HEK293 (cell line): ENCODE data around the gene FNDC3A.

Source experiments
- FEZF1 ChIP-seq: fragments of 450-650 bp; formaldehyde crosslinking; IDR thresholded peaks from 2 replicates; pipeline ENCODE4 v1.5.1; 2016; ENCODE audit warnings: missing biosample characterization, missing genetic modification characterization
- KLF16 ChIP-seq: fragments of 450-650 bp; formaldehyde crosslinking; IDR thresholded peaks from 2 replicates; pipeline ENCODE4 v1.5.1; 2017; ENCODE audit warnings: missing biosample characterization, missing genetic modification characterization
- MEIS1 ChIP-seq: sonication (generic); formaldehyde crosslinking; IDR thresholded peaks from 2 replicates; pipeline ENCODE4 v1.8.1; 2022; ENCODE audit warnings: missing genetic modification reagents, mild to moderate bottlenecking, borderline replicate concordance
- MYNN ChIP-seq: fragments of 450-650 bp; formaldehyde crosslinking; IDR thresholded peaks from 2 replicates; pipeline ENCODE4 v1.5.1; 2016; ENCODE audit warnings: missing biosample characterization, missing genetic modification characterization, borderline replicate concordance
- REPIN1 ChIP-seq: fragments of 450-650 bp; formaldehyde crosslinking; IDR thresholded peaks from 2 replicates; pipeline ENCODE4 v1.5.1; 2017; ENCODE audit warnings: missing biosample characterization, missing genetic modification characterization, low read depth
- SALL2 ChIP-seq: fragments of 450-650 bp; formaldehyde crosslinking; IDR thresholded peaks from 2 replicates; pipeline ENCODE4 v1.5.0; 2017; ENCODE audit warnings: missing biosample characterization, mild to moderate bottlenecking, missing genetic modification characterization, borderline replicate concordance
- SCRT2 ChIP-seq: fragments of 450-650 bp; formaldehyde crosslinking; IDR thresholded peaks from 2 replicates; pipeline ENCODE4 v1.5.1; 2016; ENCODE audit warnings: missing biosample characterization, missing genetic modification characterization
- WT1 ChIP-seq: fragments of 450-650 bp; formaldehyde crosslinking; IDR thresholded peaks from 2 replicates; pipeline ENCODE4 v1.5.1; 2016; ENCODE audit warnings: missing biosample characterization, missing genetic modification characterization
- ZBTB7A ChIP-seq: fragments of 450-650 bp; formaldehyde crosslinking; IDR thresholded peaks from 2 replicates; pipeline ENCODE4 v1.5.1; 2016; ENCODE audit warnings: low read depth, missing biosample characterization, missing genetic modification characterization
- ZFHX2 ChIP-seq: fragments of 450-650 bp; formaldehyde crosslinking; conservative IDR thresholded peaks from 2 replicates; pipeline ENCODE4 v1.5.1; 2016; ENCODE audit warnings: missing biosample characterization, missing genetic modification characterization
- ZFP37 ChIP-seq: fragments of 450-650 bp; formaldehyde crosslinking; IDR thresholded peaks from 2 replicates; pipeline ENCODE4 v1.5.1; 2016; ENCODE audit warnings: missing biosample characterization, missing genetic modification characterization
- ZNF114 ChIP-seq: fragments of 450-650 bp; formaldehyde crosslinking; IDR thresholded peaks from 2 replicates; pipeline ENCODE4 v1.5.0; 2017; ENCODE audit warnings: missing biosample characterization, missing genetic modification characterization
- ZNF146 ChIP-seq: fragments of 450-650 bp; formaldehyde crosslinking; IDR thresholded peaks from 2 replicates; pipeline ENCODE4 v1.5.1; 2016; ENCODE audit warnings: missing biosample characterization, missing genetic modification characterization
- ZNF184 ChIP-seq: fragments of 450-650 bp; IDR thresholded peaks from 2 replicates; pipeline ENCODE4 v1.5.1; 2018; ENCODE audit warnings: missing biosample characterization, mild to moderate bottlenecking, missing genetic modification characterization
- ZNF19 ChIP-seq: fragments of 450-650 bp; formaldehyde crosslinking; IDR thresholded peaks from 2 replicates; pipeline ENCODE4; 2016; ENCODE audit warnings: missing biosample characterization, missing genetic modification characterization, low read depth
- ZNF221 ChIP-seq: fragments of 450-650 bp; formaldehyde crosslinking; IDR thresholded peaks from 2 replicates; pipeline ENCODE4 v1.5.1; 2017; ENCODE audit warnings: missing biosample characterization, missing genetic modification characterization, borderline replicate concordance
- ZNF292 ChIP-seq: fragments of 450-650 bp; formaldehyde crosslinking; IDR thresholded peaks from 2 replicates; pipeline ENCODE4 v1.5.1; 2016; ENCODE audit warnings: low read depth, missing biosample characterization, missing genetic modification characterization, borderline replicate concordance
- ZNF391 ChIP-seq: fragments of 450-650 bp; formaldehyde crosslinking; IDR thresholded peaks from 2 replicates; pipeline ENCODE4 v1.5.1; 2016; ENCODE audit warnings: low read depth, missing biosample characterization, missing genetic modification characterization, borderline replicate concordance
- ZNF394 ChIP-seq: fragments of 450-650 bp; formaldehyde crosslinking; IDR thresholded peaks from 2 replicates; pipeline ENCODE4 v1.5.1; 2016; ENCODE audit warnings: missing biosample characterization, missing genetic modification characterization, mild to moderate bottlenecking, moderate library complexity, borderline replicate concordance
- ZNF529 ChIP-seq: fragments of 450-650 bp; formaldehyde crosslinking; IDR thresholded peaks from 2 replicates; pipeline ENCODE4 v1.5.1; 2017; ENCODE audit warnings: missing genetic modification characterization, missing biosample characterization; ENCODE audit not compliant: insufficient replicate concordance
- ZNF560 ChIP-seq: fragments of 450-650 bp; formaldehyde crosslinking; IDR thresholded peaks from 2 replicates; pipeline ENCODE4 v1.5.1; 2017; ENCODE audit warnings: missing biosample characterization, missing genetic modification characterization, borderline replicate concordance
- ZNF561 ChIP-seq: fragments of 450-650 bp; IDR thresholded peaks from 2 replicates; pipeline ENCODE4 v1.5.1; 2018; ENCODE audit warnings: missing biosample characterization, missing genetic modification characterization, borderline replicate concordance
- ZNF664 ChIP-seq: fragments of 450-650 bp; formaldehyde crosslinking; IDR thresholded peaks from 2 replicates; pipeline ENCODE4 v1.5.1; 2016; ENCODE audit warnings: missing biosample characterization, missing genetic modification characterization
- ZNF670 ChIP-seq: fragments of 450-650 bp; formaldehyde crosslinking; IDR thresholded peaks from 2 replicates; pipeline ENCODE4 v1.5.1; 2016; ENCODE audit warnings: missing biosample characterization, missing genetic modification characterization, low read depth
- ZNF768 ChIP-seq: fragments of 450-650 bp; formaldehyde crosslinking; IDR thresholded peaks from 2 replicates; pipeline ENCODE4 v1.5.1; 2018; ENCODE audit warnings: missing biosample characterization, mild to moderate bottlenecking, missing genetic modification characterization
- TF ChIP-seq, protein P1 (sequence below): fragments of 450-650 bp; formaldehyde crosslinking; IDR thresholded peaks from 2 replicates; pipeline ENCODE4 v1.5.1; 2016; ENCODE audit warnings: missing biosample characterization, missing genetic modification characterization, low read depth
- TF ChIP-seq, protein P2 (sequence below): fragments of 450-650 bp; formaldehyde crosslinking; IDR thresholded peaks from 2 replicates; pipeline ENCODE4 v1.5.1; 2016; ENCODE audit warnings: missing biosample characterization, missing genetic modification characterization
- TF ChIP-seq, protein P3 (sequence below): fragments of 450-650 bp; formaldehyde crosslinking; IDR thresholded peaks from 2 replicates; pipeline ENCODE4 v1.5.1; 2017; ENCODE audit warnings: missing biosample characterization, missing genetic modification characterization
- TF ChIP-seq, protein P4 (sequence below): fragments of 450-650 bp; formaldehyde crosslinking; IDR thresholded peaks from 2 replicates; pipeline ENCODE4 v1.5.0; 2017; ENCODE audit warnings: missing biosample characterization, missing genetic modification characterization, borderline replicate concordance
- TF ChIP-seq, protein P5 (sequence below): fragments of 450-650 bp; formaldehyde crosslinking; IDR thresholded peaks from 2 replicates; pipeline ENCODE4 v1.5.1; 2016; ENCODE audit warnings: missing biosample characterization, missing genetic modification characterization

Gene FNDC3A

DNA sequence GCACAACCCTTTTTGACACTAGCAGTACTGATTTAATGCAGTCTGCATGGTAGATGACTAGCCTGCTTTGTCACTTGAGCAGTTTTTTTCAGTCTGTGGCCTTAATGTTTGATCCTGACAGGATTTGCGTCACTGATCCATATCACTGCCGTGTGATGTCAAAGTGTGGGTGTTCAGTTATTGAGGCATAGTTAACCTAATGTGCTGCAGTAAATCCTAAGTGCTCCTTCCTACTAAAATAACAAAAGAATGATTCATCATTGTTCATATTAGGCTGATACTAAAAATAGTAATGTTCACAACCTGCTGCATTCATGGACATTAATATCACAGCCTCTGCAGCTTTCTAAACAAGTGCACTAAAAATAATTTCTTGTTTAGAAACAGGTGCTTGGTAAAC, 122.5 kb downstream of the FNDC3A start (continued):
- TF ChIP-seq ZNF560 (tag by site-specific recombination), result no peak
- no peak for TF ChIP-seq ZNF561 (tag by site-specific recombination)
- peak; percentile 67 for TF ChIP-seq ZNF394 (tag by site-specific recombination)
- TF ChIP-seq ZNF391 (tag by site-specific recombination), result peak; percentile 74; the same call in 1 of the 2 replicates
- peak; percentile 75; the same call in 1 of the 2 replicates for TF ChIP-seq WT1 (tag by site-specific recombination)
- no peak for TF ChIP-seq ZNF292 (tag by site-specific recombination)
- TF ChIP-seq ZNF221 (tag by site-specific recombination), result no peak
- TF ChIP-seq ZNF529 (tag by site-specific recombination), result no peak
- TF ChIP-seq ZNF768 (tag by site-specific recombination), result no peak
- TF ChIP-seq REPIN1 (tag by site-specific recombination), result no peak
- no peak for TF ChIP-seq KLF16 (tag by site-specific recombination)
- TF ChIP-seq ZNF146, result 0 out of 2 replicates have a peak, but pooled peaks have one; percentile 9
- TF ChIP-seq, protein P1, sequence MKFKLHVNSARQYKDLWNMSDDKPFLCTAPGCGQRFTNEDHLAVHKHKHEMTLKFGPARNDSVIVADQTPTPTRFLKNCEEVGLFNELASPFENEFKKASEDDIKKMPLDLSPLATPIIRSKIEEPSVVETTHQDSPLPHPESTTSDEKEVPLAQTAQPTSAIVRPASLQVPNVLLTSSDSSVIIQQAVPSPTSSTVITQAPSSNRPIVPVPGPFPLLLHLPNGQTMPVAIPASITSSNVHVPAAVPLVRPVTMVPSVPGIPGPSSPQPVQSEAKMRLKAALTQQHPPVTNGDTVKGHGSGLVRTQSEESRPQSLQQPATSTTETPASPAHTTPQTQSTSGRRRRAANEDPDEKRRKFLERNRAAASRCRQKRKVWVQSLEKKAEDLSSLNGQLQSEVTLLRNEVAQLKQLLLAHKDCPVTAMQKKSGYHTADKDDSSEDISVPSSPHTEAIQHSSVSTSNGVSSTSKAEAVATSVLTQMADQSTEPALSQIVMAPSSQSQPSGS, result no peak
- TF ChIP-seq, protein P2, sequence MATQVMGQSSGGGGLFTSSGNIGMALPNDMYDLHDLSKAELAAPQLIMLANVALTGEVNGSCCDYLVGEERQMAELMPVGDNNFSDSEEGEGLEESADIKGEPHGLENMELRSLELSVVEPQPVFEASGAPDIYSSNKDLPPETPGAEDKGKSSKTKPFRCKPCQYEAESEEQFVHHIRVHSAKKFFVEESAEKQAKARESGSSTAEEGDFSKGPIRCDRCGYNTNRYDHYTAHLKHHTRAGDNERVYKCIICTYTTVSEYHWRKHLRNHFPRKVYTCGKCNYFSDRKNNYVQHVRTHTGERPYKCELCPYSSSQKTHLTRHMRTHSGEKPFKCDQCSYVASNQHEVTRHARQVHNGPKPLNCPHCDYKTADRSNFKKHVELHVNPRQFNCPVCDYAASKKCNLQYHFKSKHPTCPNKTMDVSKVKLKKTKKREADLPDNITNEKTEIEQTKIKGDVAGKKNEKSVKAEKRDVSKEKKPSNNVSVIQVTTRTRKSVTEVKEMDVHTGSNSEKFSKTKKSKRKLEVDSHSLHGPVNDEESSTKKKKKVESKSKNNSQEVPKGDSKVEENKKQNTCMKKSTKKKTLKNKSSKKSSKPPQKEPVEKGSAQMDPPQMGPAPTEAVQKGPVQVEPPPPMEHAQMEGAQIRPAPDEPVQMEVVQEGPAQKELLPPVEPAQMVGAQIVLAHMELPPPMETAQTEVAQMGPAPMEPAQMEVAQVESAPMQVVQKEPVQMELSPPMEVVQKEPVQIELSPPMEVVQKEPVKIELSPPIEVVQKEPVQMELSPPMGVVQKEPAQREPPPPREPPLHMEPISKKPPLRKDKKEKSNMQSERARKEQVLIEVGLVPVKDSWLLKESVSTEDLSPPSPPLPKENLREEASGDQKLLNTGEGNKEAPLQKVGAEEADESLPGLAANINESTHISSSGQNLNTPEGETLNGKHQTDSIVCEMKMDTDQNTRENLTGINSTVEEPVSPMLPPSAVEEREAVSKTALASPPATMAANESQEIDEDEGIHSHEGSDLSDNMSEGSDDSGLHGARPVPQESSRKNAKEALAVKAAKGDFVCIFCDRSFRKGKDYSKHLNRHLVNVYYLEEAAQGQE (tag by site-specific recombination), result no peak
- TF ChIP-seq ZNF19, result no peak
- no peak for TF ChIP-seq ZBTB7A (tag by site-specific recombination)
- TF ChIP-seq MEIS1, result no peak
- TF ChIP-seq ZFP37 (tag by site-specific recombination), result peak; percentile 69; the same call in 1 of the 2 replicates
- TF ChIP-seq, protein P3, sequence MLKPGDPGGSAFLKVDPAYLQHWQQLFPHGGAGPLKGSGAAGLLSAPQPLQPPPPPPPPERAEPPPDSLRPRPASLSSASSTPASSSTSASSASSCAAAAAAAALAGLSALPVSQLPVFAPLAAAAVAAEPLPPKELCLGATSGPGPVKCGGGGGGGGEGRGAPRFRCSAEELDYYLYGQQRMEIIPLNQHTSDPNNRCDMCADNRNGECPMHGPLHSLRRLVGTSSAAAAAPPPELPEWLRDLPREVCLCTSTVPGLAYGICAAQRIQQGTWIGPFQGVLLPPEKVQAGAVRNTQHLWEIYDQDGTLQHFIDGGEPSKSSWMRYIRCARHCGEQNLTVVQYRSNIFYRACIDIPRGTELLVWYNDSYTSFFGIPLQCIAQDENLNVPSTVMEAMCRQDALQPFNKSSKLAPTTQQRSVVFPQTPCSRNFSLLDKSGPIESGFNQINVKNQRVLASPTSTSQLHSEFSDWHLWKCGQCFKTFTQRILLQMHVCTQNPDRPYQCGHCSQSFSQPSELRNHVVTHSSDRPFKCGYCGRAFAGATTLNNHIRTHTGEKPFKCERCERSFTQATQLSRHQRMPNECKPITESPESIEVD (tag by site-specific recombination), result peak; percentile 32
- TF ChIP-seq ZNF670 (tag by site-specific recombination), result no peak
- TF ChIP-seq SCRT2 (tag by site-specific recombination), result peak; percentile 84
- TF ChIP-seq MYNN (tag by site-specific recombination), result no peak
- TF ChIP-seq ZFHX2 (tag by site-specific recombination), result peak; percentile 87
- TF ChIP-seq, protein P4, sequence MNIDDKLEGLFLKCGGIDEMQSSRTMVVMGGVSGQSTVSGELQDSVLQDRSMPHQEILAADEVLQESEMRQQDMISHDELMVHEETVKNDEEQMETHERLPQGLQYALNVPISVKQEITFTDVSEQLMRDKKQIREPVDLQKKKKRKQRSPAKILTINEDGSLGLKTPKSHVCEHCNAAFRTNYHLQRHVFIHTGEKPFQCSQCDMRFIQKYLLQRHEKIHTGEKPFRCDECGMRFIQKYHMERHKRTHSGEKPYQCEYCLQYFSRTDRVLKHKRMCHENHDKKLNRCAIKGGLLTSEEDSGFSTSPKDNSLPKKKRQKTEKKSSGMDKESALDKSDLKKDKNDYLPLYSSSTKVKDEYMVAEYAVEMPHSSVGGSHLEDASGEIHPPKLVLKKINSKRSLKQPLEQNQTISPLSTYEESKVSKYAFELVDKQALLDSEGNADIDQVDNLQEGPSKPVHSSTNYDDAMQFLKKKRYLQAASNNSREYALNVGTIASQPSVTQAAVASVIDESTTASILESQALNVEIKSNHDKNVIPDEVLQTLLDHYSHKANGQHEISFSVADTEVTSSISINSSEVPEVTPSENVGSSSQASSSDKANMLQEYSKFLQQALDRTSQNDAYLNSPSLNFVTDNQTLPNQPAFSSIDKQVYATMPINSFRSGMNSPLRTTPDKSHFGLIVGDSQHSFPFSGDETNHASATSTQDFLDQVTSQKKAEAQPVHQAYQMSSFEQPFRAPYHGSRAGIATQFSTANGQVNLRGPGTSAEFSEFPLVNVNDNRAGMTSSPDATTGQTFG, result no peak
- peak; percentile 91 for TF ChIP-seq FEZF1 (tag by site-specific recombination)
- TF ChIP-seq ZNF664 (tag by site-specific recombination), result peak; percentile 88; the same call in 1 of the 2 replicates
- no peak for TF ChIP-seq ZNF114 (tag by site-specific recombination)
- TF ChIP-seq, protein P5, sequence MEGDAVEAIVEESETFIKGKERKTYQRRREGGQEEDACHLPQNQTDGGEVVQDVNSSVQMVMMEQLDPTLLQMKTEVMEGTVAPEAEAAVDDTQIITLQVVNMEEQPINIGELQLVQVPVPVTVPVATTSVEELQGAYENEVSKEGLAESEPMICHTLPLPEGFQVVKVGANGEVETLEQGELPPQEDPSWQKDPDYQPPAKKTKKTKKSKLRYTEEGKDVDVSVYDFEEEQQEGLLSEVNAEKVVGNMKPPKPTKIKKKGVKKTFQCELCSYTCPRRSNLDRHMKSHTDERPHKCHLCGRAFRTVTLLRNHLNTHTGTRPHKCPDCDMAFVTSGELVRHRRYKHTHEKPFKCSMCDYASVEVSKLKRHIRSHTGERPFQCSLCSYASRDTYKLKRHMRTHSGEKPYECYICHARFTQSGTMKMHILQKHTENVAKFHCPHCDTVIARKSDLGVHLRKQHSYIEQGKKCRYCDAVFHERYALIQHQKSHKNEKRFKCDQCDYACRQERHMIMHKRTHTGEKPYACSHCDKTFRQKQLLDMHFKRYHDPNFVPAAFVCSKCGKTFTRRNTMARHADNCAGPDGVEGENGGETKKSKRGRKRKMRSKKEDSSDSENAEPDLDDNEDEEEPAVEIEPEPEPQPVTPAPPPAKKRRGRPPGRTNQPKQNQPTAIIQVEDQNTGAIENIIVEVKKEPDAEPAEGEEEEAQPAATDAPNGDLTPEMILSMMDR (tag by site-specific recombination), result no peak
- TF ChIP-seq SALL2 (tag by site-specific recombination), result no peak
- TF ChIP-seq ZNF184 (tag by site-specific recombination), result peak; percentile 53; the same call in 1 of the 2 replicates
